ENCODE measurements around the gene CREB3L4. TPM values are rescaled to one million over a fixed set of nuclear protein-coding genes. Genes with fewer than 3 reads are reported as not detected.

The CREB3L4 gene
- polyA plus RNA-seq, 1 experiment, result 8.7 TPM

- no peaks in the 10 kb centered on the region for H3K27me3 ChIP-seq (ENCODE audit: control insufficient read depth, insufficient read depth, low read length)
- no peak for DNase-seq (ENCODE audit: low read depth)
- POLR2A ChIA-PET, result interaction anchor here (0.7 kb wide), 1 partner anchor 235 kb away, joined by 3 read pairs; no protein-coding TSS in a partner anchor
- CTCF ChIA-PET, result interaction anchor here (0.5 to 3.4 kb wide), 31 partner anchors 8 to 594 kb away, joined by 3 to 17 read pairs (median 4); partner anchors contain the start of genes CREB3L4, CRTC2, GATAD2B and RAB13
- H3K4me3 ChIP-seq (ENCODE audit: low read depth, low read length), result peak within 1 kb of the TSS; percentile 56
- H3K36me3 ChIP-seq (ENCODE audit: control insufficient read depth, insufficient read depth, low read length), result peaks cover 22% of the 10 kb centered on the region
- TF ChIP-seq, protein P1, sequence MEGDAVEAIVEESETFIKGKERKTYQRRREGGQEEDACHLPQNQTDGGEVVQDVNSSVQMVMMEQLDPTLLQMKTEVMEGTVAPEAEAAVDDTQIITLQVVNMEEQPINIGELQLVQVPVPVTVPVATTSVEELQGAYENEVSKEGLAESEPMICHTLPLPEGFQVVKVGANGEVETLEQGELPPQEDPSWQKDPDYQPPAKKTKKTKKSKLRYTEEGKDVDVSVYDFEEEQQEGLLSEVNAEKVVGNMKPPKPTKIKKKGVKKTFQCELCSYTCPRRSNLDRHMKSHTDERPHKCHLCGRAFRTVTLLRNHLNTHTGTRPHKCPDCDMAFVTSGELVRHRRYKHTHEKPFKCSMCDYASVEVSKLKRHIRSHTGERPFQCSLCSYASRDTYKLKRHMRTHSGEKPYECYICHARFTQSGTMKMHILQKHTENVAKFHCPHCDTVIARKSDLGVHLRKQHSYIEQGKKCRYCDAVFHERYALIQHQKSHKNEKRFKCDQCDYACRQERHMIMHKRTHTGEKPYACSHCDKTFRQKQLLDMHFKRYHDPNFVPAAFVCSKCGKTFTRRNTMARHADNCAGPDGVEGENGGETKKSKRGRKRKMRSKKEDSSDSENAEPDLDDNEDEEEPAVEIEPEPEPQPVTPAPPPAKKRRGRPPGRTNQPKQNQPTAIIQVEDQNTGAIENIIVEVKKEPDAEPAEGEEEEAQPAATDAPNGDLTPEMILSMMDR (IDR thresholded peaks at IDR 0.05; ENCODE audit: insufficient read depth, low read depth, low read length), result peak; percentile 89
These were observed 21.0 kb upstream of the CREB3L4 start, which contains the start of gene DENND4B for GRCh38 chr1:153946622-153947241. DENND4B (minus strand) TSS chr1:153946718; CDS start chr1:153944374, 2,344 bp downstream.

DNA sequence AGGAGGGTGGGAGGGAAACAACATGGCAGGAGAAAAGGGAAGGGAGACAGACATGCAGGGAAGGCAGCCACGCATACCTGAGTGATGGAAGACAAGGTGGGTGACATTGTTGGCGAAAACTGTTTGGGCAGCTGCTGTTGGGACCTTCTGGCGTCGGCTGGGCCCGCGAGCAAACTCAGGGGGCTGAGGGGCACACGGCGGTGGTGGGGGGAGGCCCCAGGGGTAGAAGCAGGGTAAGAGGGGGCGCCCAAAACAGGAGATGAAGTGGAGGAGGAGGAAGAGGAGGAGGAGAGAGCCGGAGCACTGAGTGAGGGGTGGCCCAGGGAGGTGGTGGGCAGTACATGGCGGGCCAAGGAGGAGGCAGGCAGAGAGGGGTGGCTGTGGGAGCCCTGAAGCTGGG lies 16.5 kb upstream of the CREB3L4 start:
- POLR2A ChIA-PET, result no interaction called here
- TF ChIP-seq, protein P1 (IDR thresholded peaks at IDR 0.05; ENCODE audit: insufficient read depth, low read depth, low read length), result no peak
- CTCF ChIA-PET, result no interaction called here
- H3K4me3 ChIP-seq (ENCODE audit: low read depth, low read length), result no peak overlapping the region
- no peaks in the 10 kb centered on the region for H3K27me3 ChIP-seq (ENCODE audit: control insufficient read depth, insufficient read depth, low read length)
- peaks cover 32% of the 10 kb centered on the region for H3K36me3 ChIP-seq (ENCODE audit: control insufficient read depth, insufficient read depth, low read length)
- DNase-seq (ENCODE audit: low read depth), result no peak

- H3K4me3 ChIP-seq (ENCODE audit: low read depth, low read length), result no peak overlapping the region
- CTCF ChIA-PET, result no interaction called here
- H3K36me3 ChIP-seq (ENCODE audit: control insufficient read depth, insufficient read depth, low read length), result peaks cover 32% of the 10 kb centered on the region
These were observed 15.9 kb upstream of the CREB3L4 start for GRCh38 chr1:153951801-153952200.

GRCh38 chr1:153953859-153954365 lies 13.8 kb upstream of the CREB3L4 start:
- peaks cover 27% of the 10 kb centered on the region for H3K36me3 ChIP-seq (ENCODE audit: control insufficient read depth, insufficient read depth, low read length)
- CTCF ChIA-PET, result interaction anchor here (0.6 to 1.5 kb wide), 5 partner anchors 8 to 25 kb away, joined by 3 to 7 read pairs (median 4); partner anchors contain the start of genes DENND4B and SLC39A1
- H3K27me3 ChIP-seq (ENCODE audit: control insufficient read depth, insufficient read depth, low read length), result no peaks in the 10 kb centered on the region
- DNase-seq (ENCODE audit: low read depth), result no peak
- H3K4me3 ChIP-seq (ENCODE audit: low read depth, low read length), result no peak overlapping the region
- TF ChIP-seq, protein P1 (IDR thresholded peaks at IDR 0.05; ENCODE audit: insufficient read depth, low read depth, low read length), result no peak
- POLR2A ChIA-PET, result no interaction called here

More at GRCh38 chr1:153951801-153952200, 15.9 kb upstream of the CREB3L4 start:
- DNase-seq (ENCODE audit: low read depth), result no peak
- no peaks in the 10 kb centered on the region for H3K27me3 ChIP-seq (ENCODE audit: control insufficient read depth, insufficient read depth, low read length)
- POLR2A ChIA-PET, result no interaction called here
- TF ChIP-seq, protein P1 (IDR thresholded peaks at IDR 0.05; ENCODE audit: insufficient read depth, low read depth, low read length), result no peak

DNA sequence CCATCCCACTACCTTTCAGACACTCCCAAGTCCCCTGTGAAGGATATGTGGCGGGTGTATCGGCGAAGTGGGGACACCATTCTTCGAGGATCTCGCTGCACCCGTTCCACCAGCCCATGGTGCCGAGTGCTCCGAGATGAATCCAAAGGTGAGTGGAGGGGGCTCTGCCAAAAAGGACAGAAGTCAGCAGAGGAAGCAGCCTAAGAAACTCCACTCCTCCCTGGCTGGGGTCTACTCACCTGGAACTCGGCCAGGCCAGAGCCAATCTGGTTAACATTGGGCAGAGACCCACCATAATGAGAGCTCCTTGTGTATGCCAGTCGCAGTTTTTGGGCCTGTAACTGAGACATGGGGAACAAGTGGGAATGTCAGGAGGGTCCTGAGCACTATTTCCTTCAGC lies 12.9 kb upstream of the CREB3L4 start:
- TF ChIP-seq, protein P1 (IDR thresholded peaks at IDR 0.05; ENCODE audit: insufficient read depth, low read depth, low read length), result no peak
- CTCF ChIA-PET, result interaction anchor here (1.4 kb wide), 1 partner anchor 8 kb away, joined by 4 read pairs; the partner anchor contains the start of gene DENND4B
- no peak for DNase-seq (ENCODE audit: low read depth)
- H3K27me3 ChIP-seq (ENCODE audit: control insufficient read depth, insufficient read depth, low read length), result no peaks in the 10 kb centered on the region
- peaks cover 26% of the 10 kb centered on the region for H3K36me3 ChIP-seq (ENCODE audit: control insufficient read depth, insufficient read depth, low read length)
- H3K4me3 ChIP-seq (ENCODE audit: low read depth, low read length), result no peak overlapping the region
- POLR2A ChIA-PET, result no interaction called here
